GM18517 (cell line): ENCODE results near the gene ASIC1.

Experiments used
- ATAC-seq: cut with Tn5 transposase; IDR thresholded peaks from one replicate; pipeline ENCODE4 v1.9.1; 2021; ENCODE audit warnings: mild to moderate bottlenecking, moderate library complexity; ENCODE audit not compliant: unreplicated experiment

Gene ASIC1

GRCh38 chr12:50132505-50133135 is 75.2 kb downstream of the ASIC1 start:
- no peak for ATAC-seq
